GM18502 (cell line): Measurements from ENCODE around the gene LARGE1.

Source experiments
- ATAC-seq: cut with Tn5 transposase; IDR thresholded peaks from one replicate; pipeline ENCODE4 v1.9.1; 2021; ENCODE audit warnings: mild to moderate bottlenecking; ENCODE audit not compliant: unreplicated experiment, poor library complexity

LARGE1 gene

DNA sequence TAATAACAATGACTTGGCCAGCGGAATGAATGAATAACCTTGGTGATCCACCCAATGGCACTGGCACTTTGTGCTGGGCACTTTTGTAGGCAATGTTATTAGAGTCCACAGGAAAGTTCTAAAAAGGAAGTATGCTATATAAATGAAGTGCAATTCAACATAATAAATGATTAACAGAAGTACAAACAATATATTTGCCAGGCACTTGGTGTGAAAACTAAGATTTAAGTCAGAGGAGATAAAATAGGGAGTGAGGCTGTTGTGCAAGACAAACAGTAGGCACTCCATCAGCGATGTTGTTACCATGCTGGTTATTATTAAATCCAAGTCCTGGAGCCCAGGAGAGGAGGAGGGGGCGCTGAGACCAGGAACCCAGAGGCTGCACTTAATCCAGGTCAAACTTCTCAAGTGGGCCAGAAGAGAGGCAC lies 173.8 kb downstream of the LARGE1 start:
- ATAC-seq, result no peak

GRCh38 chr22:33745501-33745900 lies 174.8 kb downstream of the LARGE1 start:
- no peak for ATAC-seq

DNA sequence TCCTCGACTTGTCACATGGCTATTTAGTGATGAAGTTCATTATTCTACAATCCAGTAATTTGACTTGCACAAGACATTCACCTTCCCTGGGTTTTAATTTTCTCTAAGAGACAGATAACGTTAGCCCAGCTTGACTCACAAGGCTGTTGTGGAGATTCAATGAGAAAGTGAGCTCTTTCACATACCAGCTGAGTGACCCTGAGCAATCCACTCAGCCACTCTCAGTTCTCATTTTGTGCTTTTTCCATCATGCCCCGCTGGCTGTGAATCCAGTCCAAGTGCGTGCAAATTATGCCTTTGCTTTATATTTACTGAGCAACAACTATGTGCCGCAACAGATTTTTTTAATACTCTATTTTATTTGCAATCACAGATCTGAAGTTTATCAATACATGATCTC lies 176.5 kb downstream of the LARGE1 start:
- no peak for ATAC-seq

DNA sequence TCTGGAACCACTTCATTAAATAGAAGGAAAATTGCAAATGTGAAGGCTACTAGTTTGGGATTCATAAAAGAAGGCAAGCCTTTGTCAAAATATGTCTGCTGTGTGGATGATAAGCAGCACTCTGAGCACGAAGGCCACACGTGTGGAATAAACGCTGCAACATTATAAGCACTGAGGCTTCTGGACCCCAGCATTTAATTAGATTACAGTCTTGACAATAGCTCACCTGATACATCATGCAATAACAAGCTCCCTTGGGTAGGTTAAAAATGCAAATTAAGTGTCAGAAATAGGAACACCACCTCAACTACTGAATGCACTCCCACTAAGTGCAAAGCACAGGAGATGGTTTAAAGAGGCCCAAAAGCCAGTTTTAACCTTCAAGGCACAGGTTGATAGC lies 179.3 kb downstream of the LARGE1 start:
- no peak for ATAC-seq

DNA sequence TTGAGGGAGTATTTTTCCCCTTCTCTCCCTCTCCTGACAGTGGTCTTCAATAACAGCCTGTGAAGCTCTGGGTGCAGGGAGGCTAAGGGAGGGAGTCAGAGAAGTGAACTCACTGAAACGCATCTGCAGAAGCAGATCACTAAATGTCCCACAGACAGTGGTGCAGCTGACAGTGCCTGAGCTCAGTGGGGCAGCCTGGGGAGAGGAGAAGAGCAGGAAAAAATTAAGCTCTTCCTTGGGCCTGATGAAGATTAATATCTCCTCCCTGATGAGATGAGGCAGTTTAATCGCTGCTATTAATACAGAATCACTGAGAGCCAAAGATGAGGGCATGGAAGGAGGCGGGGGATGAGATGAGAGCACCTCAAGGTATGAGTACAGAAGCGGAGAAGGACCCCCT lies 180.8 kb downstream of the LARGE1 start:
- no peak for ATAC-seq

GRCh38 chr22:33737662-33738061 lies 182.6 kb downstream of the LARGE1 start:
- no peak for ATAC-seq

DNA sequence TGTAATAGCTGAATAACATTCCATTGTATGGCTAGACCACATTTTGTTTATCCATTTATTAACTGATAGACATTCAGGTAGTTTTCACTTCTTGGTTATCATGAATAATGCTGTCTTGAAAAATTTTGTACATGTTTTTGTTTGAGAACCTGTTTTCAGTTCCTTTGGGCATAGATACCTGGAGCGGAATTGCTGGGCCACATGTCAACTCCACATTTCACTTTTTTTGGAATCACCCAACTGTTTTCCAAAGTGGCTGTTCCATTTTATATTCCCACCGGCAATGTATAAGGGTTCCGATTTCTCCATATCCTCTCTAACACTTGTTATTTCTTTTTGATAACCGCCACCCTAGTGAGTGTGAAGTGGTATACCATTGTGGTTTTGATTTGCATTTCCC lies 184.3 kb downstream of the LARGE1 start:
- no peak for ATAC-seq

GRCh38 chr22:33728847-33729246 lies 191.4 kb downstream of the LARGE1 start:
- no peak for ATAC-seq

GRCh38 chr22:33726294-33726734 lies 194.0 kb downstream of the LARGE1 start:
- no peak for ATAC-seq

- no peak for ATAC-seq
Measured at GRCh38 chr22:33723915-33724314, 196.4 kb downstream of the LARGE1 start.

- no peak for ATAC-seq
Measured at GRCh38 chr22:33722816-33723215, 197.5 kb downstream of the LARGE1 start.

DNA sequence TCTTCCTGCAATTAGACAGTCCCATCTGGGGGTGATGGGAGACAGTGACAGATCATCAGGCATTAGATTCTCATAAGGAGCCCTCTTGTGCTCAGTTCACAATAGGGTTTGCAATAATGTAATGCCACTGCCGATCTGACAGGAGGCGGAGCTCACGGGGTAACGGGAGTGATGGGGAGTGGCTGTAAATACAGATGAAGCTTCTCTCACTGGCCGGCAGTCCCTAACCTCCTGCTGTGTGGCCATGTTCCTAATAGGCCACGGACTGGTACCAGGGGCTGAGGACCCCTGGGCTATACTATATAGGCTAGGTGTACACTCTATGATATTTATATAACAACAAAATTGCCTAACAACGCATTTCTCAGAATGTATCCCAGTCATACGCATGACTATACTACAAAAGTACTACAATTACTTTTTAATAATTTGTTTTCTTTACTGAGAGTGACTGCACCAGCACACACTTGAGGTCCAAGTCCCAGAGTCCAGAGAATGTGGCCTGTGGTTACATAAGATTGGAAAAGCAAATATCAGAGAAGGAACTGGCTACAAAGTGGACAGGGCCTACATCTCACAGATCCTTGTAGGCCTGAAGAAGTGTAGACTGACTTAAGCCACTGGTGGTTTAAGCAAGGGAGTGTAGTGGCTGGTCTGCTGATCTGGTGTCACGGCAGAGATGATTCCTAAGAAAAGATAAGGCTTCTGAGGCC lies 200.0 kb downstream of the LARGE1 start:
- no peak for ATAC-seq

DNA sequence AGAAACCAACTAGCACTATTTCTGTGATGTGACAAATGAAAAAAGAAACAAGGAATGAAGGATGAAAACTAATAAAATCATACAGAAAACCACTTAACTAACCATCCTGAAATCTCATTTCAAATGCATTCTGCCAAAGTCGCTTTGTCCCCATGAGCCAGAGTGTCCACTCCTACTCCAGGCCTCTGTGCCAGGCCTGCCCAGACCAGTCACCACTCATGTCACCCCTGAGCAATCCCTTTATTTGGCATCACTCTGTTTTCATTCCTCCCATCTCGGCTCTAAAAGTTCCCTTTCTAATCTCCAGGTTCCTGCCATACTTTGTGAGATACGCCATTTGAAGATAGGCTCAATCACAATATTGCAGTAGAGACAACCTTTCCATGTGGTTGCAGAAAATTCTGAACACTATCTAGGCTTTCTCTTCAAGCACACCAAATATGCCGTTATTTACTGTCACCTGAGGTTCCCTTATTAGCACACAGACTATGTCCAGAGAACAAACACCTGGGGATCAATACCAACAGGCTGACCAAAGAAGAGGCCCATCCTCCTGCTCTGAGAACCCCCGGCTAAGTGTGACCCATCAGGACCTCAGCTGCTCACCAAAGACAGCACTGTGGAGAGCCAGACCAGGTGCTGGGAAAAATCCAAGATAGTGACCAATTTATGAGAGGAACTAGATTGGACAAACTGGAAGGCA lies 202.4 kb downstream of the LARGE1 start:
- no peak for ATAC-seq

GRCh38 chr22:33715237-33715985 lies 204.9 kb downstream of the LARGE1 start:
- ATAC-seq, result no peak

- ATAC-seq, result no peak
Measured at GRCh38 chr22:33710326-33710725, 209.9 kb downstream of the LARGE1 start.

- ATAC-seq, result no peak
Measured at GRCh38 chr22:33707581-33707980, 212.7 kb downstream of the LARGE1 start.

DNA sequence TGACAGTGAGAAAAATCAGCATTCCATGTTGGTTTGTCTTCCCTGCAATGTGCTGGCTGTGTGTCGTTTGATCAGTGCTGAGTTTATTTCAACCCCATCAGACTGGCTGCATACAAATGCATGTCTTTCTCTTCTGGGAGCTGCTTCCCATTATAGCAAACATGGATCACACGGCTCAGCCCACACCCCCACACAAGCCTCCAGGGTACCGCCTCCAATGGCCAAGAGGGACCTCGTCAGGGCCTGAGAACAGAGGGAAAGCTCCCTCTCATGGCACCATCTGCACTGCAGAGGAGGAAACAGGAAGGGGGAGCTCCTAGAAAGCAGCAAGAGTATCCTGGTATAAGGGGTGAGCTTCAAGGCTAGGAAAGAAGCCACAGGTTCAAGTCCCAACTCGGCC lies 214.2 kb downstream of the LARGE1 start:
- no peak for ATAC-seq

GRCh38 chr22:33699176-33699575 lies 221.1 kb downstream of the LARGE1 start:
- no peak for ATAC-seq

DNA sequence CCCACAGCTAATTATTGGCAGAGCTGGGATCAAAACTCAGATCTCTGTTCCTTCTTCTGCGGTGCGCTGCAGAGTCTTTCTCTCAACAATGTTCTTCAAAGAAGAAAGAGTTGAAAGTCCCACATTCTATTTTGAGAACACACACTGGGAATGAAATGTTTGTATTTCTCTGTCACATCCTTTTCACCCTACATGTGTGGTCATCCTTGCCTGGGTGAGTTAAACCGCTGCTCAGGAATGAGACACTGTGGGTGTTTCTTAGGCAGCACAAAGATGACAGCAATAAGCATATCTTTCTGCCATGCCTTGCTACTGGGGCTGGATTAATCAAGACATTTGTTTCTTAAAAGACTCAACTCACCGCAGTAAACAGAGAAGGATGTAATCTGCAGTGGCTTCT lies 222.6 kb downstream of the LARGE1 start:
- no peak for ATAC-seq

GRCh38 chr22:33691057-33691630 lies 229.1 kb downstream of the LARGE1 start:
- no peak for ATAC-seq

GRCh38 chr22:33688903-33689302 lies 231.4 kb downstream of the LARGE1 start:
- ATAC-seq, result no peak
